DMS79 treated with DMSO at 0.1 percent for 48 hours (cell line): ENCODE results near the gene PIH1D1.
A peak's percentile ranks its signal among the peaks of the same experiment; 100 is the strongest.

Experiments used
- DNase-seq: peaks from one replicate; lab custom pipeline; 2025; lab: John Stamatoyannopoulos, UW

The PIH1D1 gene

DNA sequence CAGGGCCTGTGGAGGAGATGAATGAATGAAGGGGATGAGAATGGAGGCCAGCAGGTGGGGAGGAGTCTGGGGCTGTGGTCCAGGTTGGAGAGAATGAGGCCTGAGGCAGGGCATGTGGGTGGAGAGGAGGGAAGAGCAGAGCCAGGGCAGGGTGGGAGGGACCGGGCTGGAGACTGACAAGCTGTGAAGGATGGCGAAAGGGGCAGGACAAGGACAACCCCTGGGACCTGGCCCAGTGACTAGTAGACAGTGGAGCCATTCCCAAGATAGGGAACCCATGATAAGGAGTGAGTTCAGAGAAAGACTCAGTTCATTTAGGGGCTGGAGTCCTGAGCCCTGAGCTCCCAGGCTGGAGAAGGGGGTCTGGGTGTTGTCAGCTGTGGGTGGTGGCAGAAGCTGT, 31.4 kb downstream of the PIH1D1 start:
- DNase-seq = no peak

- no peak for DNase-seq
Measured at GRCh38 chr19:49419173-49419572, 32.4 kb downstream of the PIH1D1 start.

DNA sequence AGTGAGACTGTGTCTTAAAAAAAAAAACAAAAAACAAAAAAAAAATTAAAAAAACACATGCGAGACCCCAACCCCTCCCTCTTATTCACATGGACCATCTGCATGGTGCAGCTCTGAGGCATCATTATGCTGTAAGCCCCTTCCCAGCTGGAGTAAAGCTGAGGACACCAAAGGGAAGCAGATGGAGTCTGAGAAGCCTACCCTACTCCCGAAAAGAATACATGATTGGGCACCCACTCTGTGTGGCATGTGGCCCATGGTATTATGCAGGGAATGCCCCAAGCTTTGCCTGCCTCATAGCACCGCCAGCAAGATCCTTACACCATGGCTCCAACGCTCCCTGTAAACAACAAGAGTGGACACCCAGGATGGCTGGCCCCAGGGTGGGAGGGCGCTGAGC, 33.1 kb downstream of the PIH1D1 start:
- DNase-seq = no peak

DNA sequence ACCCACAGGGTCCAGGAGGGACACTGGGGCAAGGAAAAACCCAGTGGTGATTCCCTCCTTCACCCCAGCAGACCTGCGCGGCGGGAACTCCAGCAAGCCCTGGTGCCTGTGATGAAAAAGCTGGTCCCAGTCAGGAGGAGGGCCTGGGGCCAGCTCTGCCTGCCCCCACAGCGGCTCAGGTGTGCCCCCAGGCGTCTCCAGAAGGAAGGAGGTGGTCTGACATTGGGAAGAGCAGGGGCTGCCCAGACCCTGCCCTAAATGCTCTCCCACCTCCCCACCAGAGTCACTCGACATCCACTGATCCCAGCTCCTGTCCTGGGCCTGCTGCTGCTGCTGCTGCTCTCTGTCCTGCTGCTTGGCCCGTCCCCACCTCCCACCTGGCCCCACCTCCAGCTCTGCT, 34.5 kb downstream of the PIH1D1 start:
- no peak for DNase-seq

GRCh38 chr19:49415810-49416200, 35.8 kb downstream of the PIH1D1 start:
- DNase-seq = no peak

DNA sequence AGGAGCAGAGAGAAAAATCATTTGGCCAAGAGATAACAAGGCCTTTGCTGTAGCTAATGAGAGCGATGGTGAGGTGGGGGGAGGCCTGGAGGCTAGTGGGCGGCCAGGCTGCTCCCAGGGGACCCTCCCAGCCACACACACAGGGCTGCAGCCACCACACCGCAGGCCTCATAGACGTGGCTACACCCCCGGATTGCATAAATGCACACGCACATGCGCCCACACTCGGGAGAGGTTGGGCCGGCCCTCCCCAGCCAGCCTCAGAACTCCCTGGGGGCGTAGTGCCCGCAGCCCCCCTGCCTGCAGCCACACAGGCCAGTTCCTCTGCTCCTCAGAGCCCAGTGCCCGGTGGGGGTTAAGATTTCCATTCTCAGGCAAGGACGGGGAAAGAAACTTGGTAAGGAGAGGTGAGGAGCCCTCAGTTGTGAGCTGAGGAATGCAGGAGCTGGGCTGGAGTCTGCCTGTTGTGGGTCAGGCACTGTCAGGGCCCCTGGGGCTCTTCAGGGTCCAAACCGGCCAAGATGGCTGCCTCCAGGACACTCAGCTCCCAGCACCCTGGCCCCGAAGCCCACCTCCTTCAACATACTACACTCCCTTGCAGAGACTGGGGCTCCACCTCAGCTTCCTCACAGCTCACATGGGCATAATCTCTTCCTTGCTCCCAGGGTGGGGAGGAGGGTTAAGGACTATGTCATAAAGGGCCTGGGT, 36.4 kb downstream of the PIH1D1 start:
- no peak for DNase-seq

GRCh38 chr19:49414256-49414655, 37.4 kb downstream of the PIH1D1 start:
- DNase-seq = no peak

GRCh38 chr19:49413348-49413747, 38.3 kb downstream of the PIH1D1 start:
- no peak for DNase-seq

DNA sequence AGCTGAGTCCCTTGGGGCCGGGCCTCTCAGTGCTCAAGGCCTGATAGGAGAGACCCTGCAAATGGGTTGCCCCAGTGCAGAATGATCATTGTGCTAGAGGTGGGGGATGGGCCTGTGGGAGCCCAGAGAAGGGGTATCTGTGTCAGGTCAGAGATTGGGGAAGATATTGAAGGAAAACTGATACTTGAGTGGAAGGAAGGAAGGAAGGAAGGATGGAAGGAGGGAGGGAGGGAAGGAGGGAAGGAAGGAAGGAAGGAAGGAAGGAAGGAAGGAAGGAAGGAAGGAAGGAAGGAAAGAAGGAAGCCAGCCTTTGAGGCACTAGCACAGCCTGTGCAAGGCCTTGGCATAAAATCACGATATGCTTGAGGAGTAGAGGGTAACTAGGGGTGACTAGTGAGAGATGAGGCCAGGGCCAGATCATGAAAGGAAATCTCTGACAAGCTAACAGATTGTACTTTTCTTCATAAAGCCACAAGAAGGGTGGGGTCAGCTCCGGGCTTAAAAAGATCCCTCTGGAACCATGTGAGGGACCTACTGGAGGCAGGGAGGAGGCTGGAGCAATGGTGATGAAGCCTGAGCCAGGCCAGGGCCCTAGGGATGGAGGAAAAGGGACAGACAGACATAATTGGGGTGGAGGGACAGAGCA, 39.8 kb downstream of the PIH1D1 start:
- no peak for DNase-seq

DNA sequence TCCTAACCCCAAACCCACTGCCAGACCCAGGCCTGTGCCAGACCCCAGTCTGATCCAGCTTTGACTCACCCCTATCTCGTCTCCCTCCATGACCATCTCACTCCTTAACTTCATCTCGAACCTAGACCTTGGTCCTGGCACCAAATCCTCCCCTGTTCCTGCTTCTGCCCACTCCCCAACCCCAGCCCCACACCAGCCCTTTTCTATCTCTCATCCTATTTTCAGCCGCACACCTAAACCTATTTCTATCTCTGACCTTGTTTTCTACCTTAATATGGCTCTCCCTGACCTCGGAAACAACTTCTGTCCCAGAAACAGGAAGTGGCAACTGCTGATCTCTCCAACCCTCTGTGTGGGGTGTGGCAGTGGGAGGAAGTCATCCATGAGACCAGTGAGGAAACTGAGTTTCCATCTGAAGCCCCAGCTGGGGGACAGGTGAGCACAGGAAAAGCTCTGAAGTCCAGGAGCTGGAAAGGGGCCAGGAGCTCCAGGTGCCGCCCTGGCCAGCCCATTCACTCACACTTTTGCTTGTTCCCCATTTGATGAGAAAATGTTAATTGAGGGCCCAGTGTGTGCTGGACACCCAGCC, 42.1 kb downstream of the PIH1D1 start:
- DNase-seq = no peak

- DNase-seq = no peak
Measured at GRCh38 chr19:49408816-49409440, 42.7 kb downstream of the PIH1D1 start.

DNA sequence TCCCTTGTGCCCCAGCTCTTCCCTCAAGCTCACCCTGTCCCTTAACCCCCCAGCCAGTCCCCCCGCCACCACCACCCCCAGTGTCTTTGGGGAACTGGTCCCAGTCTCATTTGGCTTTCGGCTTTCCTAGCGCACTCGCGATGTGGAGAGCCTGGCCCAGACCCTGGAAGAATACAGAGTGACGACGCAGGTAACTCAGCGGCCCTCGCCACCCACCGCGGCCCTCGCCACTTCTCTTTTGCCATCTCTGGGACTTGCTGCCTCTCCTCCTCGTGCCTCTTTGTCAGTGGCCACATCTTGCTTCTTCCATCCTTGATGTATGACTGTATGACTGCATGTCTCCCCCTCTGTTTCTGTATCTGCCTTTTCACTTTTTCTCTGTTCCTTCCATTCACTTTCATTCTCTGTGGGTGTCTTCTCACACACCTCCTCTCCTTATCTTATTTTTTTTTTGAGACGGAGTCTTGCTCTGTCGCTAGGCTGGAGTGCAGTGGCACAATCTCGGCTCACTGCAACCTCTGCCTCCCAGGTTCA, 44.1 kb downstream of the PIH1D1 start:
- no peak for DNase-seq

- no peak for DNase-seq
Measured at GRCh38 chr19:49407079-49407478, 44.5 kb downstream of the PIH1D1 start.

DNA sequence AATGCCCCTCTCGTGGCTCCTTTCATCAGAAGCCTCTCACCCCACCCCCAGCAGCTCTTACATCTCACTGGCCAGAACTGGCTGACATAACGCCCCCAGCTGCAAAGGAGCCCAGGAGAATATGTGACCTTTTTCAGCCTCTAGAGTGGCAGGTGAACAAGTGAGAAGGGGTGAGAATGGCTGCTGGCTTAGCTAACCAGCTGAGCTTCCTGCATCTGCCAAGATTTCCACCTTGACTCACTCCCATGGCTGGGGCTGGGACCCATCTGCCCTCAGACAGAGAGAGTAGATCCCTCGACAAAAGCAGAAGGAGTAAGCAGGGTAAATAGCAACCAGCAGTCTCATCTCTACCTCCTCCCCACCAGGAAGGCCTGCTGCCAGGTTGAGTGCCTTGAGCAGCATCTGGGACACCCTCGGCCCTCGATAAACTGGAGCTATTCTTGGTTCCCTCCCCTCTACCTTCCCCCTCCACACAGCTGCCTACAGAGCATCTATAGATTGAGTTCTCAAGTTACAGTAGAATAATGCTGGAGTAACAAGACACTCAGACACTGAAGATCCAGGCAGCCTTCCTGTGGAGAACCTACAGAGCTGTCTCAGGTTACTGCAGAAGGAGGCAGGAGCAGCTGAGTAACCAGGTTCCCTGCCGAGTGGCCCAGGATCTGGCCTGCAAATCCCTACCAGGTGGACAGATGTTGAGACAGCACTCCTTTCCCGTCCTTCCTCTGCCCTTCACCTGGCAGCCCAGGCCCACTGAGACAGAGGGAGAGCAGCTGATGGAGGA, 48.0 kb downstream of the PIH1D1 start:
- peak; percentile 97 for DNase-seq

DNA sequence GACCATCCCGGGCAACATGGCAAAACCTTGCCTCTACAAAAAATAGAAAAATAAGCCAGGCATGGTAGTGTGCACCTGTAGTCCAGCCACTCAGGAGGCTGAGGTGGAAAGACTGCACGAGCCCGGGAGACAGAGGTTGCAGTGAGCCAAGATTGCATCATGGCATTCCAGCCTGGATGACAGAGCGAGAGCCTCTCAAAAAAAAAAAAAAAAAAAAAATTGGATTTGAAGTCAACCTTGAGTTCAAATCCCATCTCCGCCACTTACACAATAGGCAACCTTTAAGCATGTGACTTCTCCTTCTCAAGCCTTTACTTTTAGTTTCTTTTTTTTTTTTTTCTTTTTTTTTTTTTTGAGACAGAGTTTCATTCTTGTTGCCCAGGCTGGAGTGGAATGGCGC, 51.6 kb downstream of the PIH1D1 start:
- no peak for DNase-seq

GRCh38 chr19:49398931-49399330, 52.7 kb downstream of the PIH1D1 start:
- DNase-seq = no peak

GRCh38 chr19:49398001-49398615, 53.5 kb downstream of the PIH1D1 start:
- DNase-seq = peak; percentile 79

GRCh38 chr19:49396738-49397505, 54.7 kb downstream of the PIH1D1 start:
- DNase-seq = no peak
